Neutrophil (primary cell): ENCODE measurements around the gene DNAAF3.

Source experiments
- H3K27ac ChIP-seq: fragments of 200-600 bp; sonication (generic); 2 replicates; pipeline ENCODE4 v1.5.1; 2016; ENCODE audit warnings: mild to moderate bottlenecking, moderate library complexity
- H3K27me3 ChIP-seq: fragments of 200-600 bp; sonication (generic); 2 replicates; pipeline ENCODE4 v1.6.0; 2016; ENCODE audit warnings: mild to moderate bottlenecking
- H3K36me3 ChIP-seq: fragments of 200-600 bp; sonication (generic); 2 replicates; pipeline ENCODE4 v1.5.1; 2017
- H3K4me1 ChIP-seq, 2 experiments: fragments of 200-600 bp in 1 of 2; sonication (generic) in 1 of 2; 1 replicate in 1 of 2; 2 replicates in 1 of 2; pipeline versions ENCODE4 v1.5.1 to v1.6.1; 2013 to 2016; ENCODE audit warnings: low read depth in 1 of 2, low read length in 1 of 2, mild to moderate bottlenecking in 1 of 2, moderate library complexity in 1 of 2; ENCODE audit not compliant: control insufficient read depth in 1 of 2, insufficient read depth in 1 of 2
- H3K4me3 ChIP-seq, 2 experiments: fragments of 200-600 bp in 1 of 2; sonication (generic) in 1 of 2; 1 replicate in 1 of 2; 2 replicates in 1 of 2; pipeline ENCODE4 v1.5.1; 2013 to 2016; ENCODE audit warnings: low read depth in 1 of 2, low read length in 1 of 2, mild to moderate bottlenecking in 1 of 2, moderate library complexity in 1 of 2
- H3K9me3 ChIP-seq: fragments of 200-600 bp; sonication (generic); 2 replicates; pipeline ENCODE4 v1.5.1; 2016
- CTCF ChIP-seq: fragments of 200-600 bp; sonication (generic); IDR thresholded peaks from 2 replicates; pipeline ENCODE4 v1.5.1; 2016; ENCODE audit warnings: antibody characterized with exemption

Gene DNAAF3

DNA sequence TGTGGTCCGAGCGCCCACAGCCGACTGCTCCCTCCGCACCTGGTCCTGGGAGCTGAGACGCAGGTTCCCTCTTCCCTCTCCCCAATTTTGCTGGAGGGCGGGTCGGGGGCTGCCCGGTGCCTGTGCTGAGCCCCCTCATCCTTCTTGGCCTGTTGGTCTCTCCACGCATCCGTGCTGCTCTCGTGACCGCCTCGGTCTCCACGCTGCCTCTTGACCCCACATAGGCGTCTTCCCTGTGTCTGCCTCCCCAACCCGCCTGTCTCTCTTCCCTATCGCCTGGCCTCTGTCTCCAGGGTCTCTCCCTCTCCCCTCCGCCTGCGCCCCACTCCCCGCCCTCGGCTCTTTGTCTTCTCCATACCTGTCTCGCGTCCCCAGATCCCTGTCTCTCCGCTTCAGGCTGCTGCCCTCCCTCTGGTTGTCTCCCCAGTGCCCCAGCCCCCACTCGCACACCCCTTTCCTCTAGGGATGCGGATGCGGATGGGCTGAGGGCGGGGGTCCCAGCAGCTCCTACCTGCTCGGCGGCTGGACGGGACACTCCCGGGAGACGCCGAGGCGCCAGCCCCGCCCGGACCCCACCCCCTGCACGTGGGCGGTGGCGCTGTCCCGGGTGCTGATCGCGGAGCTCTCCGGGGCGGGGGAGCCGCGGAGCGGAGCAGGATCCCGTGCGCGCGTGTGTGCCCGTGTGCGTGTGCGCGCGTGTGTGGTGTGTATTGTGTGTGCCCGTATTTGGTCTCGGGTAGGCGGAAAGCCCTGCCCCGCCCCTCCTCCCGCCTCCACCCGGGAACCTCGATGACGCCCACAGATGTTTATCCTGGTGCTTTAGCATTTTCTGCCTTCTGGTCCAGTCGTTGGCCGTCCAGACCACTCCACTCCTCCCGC is 13.4 kb upstream of the DNAAF3 start, which contains the start of gene SYT5:
TSS of gene SYT5 (minus strand) at position 684 of the 879 bp plus-strand sequence. CDS start 1,248 bp downstream, outside the sequence.
- Histone ChIP-seq H3K9me3 (no peaks in the 10 kb centered on the region), H3K4me1 (no peaks in the 10 kb centered on the region), H3K27ac (no peak within 1 kb of the TSS), H3K27me3 (peaks cover 88% of the 10 kb centered on the region), H3K36me3 (no peaks in the 10 kb centered on the region), H3K4me3 (no peak within 1 kb of the TSS)
- no peak for TF ChIP-seq CTCF

DNA sequence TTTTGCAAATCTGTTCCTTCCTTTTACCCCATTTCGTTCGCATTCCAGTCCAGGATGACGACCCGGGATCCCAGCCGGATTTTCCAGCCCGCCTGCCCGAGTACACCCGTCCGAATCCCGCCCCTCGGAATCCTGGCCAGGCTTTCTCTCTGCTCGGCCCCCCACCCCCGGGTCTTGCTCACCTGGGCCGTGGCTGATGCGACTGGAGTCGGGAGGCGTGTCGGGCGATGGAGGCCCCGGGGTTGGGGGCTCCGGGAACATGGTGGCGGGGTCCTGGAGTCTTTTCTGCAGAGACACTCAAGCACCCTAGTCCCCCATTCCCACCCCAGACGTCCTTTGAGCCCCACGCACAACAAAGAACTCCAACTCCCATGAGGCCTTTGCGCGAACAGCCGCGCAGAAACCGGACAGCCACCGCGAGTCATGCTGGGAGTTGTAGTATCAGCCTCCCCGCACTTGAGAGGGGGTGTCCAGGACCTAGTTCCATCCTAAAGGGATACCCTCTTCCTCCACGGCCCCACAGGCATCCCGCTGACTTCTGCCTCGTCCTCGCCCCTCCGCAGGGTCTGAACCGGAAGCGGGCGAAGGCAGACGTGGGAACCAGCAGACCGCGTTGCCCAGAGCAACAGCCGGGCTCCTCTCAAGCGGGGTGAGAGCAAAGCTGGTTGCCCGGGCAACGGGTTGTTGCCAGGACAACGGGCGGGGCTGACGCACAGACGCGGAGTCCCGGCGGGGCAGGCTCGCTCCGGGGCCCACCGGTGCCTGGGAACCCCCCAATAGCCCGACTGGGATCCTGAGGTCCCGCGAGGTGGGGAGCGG is 12.6 kb upstream of the DNAAF3 start:
- no peak for TF ChIP-seq CTCF
- no peak overlapping the region for H3K4me3 ChIP-seq
- H3K27me3 ChIP-seq: peaks cover 97% of the 10 kb centered on the region
- no peaks in the 10 kb centered on the region for H3K36me3 ChIP-seq
- H3K27ac ChIP-seq: no peak overlapping the region
- no peaks in the 10 kb centered on the region for H3K4me1 ChIP-seq
- H3K9me3 ChIP-seq: no peaks in the 10 kb centered on the region

DNA sequence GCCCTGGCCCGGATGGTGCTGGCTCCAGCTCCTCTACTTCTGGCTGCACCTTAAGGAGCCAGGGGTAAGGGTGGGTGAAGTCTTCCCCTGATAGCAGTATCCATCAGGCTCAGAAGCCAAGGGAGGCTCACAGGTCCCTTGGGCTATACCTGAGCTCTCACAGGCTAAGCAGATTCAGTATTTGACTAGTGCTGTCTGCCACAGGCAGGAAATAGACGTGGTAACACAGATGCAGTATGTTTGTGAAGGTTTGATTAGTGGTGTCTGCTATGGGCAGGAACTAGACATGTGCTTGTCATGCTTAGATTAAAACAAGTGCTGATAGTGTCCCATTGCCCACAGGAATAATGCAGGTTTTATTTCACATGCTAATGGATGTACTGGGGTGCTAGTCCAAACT is 9.7 kb upstream of the DNAAF3 start:
- Histone ChIP-seq H3K27me3 (peaks cover 100% of the 10 kb centered on the region), H3K27ac (no peak overlapping the region), H3K4me3 (no peak overlapping the region), H3K4me1 (no peaks in the 10 kb centered on the region), H3K36me3 (no peaks in the 10 kb centered on the region), H3K9me3 (no peaks in the 10 kb centered on the region)
- no peak for TF ChIP-seq CTCF

- Histone ChIP-seq H3K27me3 (peaks cover 100% of the 10 kb centered on the region), H3K27ac (no peak overlapping the region)
- no peak for TF ChIP-seq CTCF
These were observed 8.9 kb upstream of the DNAAF3 start for GRCh38 chr19:55175117-55175867.

DNA sequence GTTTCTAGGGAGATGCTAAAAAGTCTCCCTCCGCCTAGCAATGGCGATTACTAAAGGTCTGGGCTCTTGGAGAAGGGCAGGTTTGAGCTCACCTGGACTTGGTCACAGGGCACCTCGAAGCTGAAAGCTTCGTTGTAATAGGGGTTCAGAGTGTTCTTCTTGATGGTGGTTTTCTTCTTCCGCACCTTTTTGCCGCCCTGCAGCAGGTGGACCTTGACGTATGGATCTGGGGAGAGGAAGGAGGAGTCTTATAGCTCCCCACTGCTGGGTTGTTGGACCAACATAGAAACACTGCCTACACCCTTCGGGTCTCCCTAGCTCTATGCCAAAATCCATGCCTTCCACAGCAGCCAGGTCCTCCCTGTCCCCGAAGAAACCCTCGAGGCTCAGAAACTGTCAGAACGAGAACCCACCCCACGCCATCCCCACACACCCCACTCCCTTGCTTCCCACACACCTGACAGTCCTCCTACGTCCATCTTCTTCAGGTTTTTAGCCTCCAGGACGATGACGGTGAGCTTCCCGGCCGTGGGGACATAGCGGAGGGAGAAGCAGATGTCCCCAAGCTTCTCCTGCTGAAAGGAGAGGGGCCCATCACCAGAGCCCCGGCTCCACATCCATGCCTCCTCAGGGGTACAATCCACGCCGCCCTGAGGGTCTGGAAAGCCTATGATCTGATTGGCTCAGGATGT is 8.2 kb upstream of the DNAAF3 start:
- TF ChIP-seq CTCF: no peak
- Histone ChIP-seq H3K36me3 (no peaks in the 10 kb centered on the region), H3K4me1 (no peaks in the 10 kb centered on the region), H3K4me3 (no peak overlapping the region), H3K27me3 (peaks cover 100% of the 10 kb centered on the region), H3K27ac (no peak overlapping the region), H3K9me3 (no peaks in the 10 kb centered on the region)

More at GRCh38 chr19:55175117-55175867, 8.9 kb upstream of the DNAAF3 start:
- no peak overlapping the region for H3K4me3 ChIP-seq
- H3K36me3 ChIP-seq: no peaks in the 10 kb centered on the region
- no peaks in the 10 kb centered on the region for H3K9me3 ChIP-seq
- H3K4me1 ChIP-seq: no peaks in the 10 kb centered on the region
